Astrocyte of the cerebellum (primary cell): ENCODE measurements around the gene DPH2.

Experiments
- DNase-seq: peaks from one replicate; pipeline ENCODE4 v3.0.0-alpha.2; 2011; ENCODE audit warnings: low read depth
- H3K4me3 ChIP-seq: 2 replicates; pipeline ENCODE4 v1.5.1; 2011; ENCODE audit warnings: mild to moderate bottlenecking, low read depth, low read length, moderate library complexity
- in situ Hi-C: cut with HindIII; loops from 2 replicates; pipeline ENCODE4 v1.10.0; 2017; ENCODE audit warnings: low sequenced_read_pairs
- TF ChIP-seq, protein P1 (sequence below): IDR thresholded peaks from 2 replicates; pipeline ENCODE4 v1.5.1; 2012; ENCODE audit warnings: low read length, low read depth, moderate library complexity, mild to moderate bottlenecking; ENCODE audit errors: missing control alignments

Gene DPH2

DNA sequence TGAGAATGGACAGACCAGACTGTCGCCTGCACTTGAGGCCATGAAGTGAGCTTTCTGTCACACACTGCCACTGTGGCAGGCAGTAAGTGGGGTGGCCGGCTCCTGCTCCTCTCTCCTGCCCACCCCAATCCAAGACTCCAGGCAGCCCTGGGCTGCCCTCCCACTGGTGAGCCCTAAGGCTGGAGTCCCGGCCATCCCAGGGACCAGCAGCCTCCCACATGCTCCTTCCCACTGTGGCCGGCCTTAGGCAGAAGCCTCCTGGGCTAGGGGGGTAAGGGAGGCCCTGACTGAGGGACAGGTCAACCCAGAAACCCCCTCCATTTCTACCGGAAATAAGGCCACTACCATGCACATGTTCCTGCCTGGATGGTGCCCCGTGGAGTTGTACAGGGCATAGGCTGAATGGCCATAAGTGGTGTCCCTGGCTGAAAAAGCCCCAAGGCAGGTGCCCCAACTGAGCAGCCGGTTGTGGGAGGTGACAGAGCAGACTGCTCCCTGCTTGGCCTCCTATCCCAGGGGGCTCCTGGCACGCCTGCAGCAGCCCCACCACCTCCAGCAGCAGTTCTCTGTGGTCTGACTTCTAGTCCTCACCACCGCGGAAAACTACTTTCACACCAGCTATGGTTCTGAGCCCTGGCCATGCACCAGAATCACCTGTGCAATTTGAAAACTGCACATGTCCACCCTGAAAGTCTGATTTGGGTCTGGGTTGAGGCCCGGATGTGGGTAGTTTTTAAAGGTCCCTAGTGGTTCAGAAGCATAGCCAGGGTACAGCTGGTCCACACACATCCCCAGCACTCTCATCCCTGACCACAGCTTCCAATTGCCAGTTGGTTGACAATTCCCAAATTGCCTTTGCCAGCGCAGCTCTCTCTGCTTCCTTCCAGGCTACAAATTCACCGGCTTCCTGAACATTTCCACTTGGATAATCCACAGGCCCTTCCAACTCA lies 37.8 kb upstream of the DPH2 start:
- no peak for DNase-seq
- TF ChIP-seq, protein P1, sequence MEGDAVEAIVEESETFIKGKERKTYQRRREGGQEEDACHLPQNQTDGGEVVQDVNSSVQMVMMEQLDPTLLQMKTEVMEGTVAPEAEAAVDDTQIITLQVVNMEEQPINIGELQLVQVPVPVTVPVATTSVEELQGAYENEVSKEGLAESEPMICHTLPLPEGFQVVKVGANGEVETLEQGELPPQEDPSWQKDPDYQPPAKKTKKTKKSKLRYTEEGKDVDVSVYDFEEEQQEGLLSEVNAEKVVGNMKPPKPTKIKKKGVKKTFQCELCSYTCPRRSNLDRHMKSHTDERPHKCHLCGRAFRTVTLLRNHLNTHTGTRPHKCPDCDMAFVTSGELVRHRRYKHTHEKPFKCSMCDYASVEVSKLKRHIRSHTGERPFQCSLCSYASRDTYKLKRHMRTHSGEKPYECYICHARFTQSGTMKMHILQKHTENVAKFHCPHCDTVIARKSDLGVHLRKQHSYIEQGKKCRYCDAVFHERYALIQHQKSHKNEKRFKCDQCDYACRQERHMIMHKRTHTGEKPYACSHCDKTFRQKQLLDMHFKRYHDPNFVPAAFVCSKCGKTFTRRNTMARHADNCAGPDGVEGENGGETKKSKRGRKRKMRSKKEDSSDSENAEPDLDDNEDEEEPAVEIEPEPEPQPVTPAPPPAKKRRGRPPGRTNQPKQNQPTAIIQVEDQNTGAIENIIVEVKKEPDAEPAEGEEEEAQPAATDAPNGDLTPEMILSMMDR = no peak
- in situ Hi-C loops = no loop called here
- no peak overlapping the region for H3K4me3 ChIP-seq

DNA sequence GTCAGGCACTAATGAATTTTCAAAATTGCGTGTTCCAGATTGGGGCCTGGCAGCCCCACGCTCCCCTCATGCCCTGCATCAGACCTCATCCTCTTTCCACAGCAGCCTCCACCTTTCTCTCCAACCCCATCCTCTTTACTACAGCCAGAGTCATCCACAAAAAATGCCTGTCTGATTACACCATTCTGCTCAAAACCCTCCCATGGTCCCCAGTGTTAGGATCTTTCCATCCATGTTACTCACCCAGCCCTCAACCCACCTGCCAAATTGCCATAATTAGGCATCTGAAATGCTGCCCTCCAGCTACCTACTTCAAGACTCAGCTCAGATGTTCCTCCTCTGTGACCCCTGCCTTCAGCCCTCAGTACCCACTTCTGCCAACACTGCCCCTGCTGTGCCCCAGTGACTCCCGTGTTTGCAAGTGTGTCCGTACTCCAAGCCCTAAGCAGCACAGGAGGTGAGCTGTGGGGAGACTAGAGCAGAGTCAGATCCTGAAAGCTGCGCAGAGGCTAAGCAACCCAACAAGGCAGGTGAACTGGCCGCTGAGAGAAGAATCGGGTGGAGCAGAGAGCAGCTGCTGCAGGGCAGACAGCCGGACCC lies 36.9 kb upstream of the DPH2 start:
- peak overlapping the region; percentile 39 for H3K4me3 ChIP-seq
- DNase-seq = no peak
- in situ Hi-C loops = no loop called here

DNA sequence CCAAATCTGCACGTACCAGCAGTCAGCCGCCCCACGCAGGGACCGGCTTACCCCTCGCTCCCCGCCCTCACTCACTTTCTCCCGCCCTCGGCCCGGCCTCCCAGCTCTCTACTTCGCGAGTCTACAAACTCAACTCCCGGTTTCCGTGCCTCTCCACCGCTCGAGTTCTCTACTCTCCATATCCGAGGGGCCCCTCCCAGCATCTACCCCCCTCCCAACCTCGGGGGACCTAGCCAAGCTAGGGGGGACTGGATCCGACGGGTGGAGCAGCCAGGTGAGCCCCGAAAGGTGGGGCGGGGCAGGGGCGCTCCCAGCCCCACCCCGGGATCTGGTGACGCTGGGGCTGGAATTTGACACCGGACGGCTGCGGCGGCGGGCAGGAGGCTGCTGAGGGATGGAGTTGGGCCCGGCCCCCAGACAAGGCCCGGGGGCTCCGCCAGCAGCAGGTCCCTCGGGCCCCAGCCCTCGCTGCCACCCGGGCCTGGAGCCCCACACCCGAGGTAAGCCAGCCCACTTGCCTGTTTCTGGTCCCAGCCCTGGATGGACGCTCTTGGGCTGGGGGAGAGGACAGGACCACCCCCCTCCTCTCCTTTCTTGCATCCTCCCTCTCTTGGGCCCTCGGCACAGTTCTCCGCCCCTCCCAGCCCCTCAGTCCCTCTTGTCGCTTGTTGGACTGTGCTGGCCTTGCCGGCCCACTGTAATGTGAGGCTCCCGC lies 36.3 kb upstream of the DPH2 start, which contains the start of gene ARTN:
Gene ARTN, plus strand, starts transcription at position 416 of the 715 bp plus-strand sequence. CDS start 1,856 bp downstream, outside the sequence.
- peak within 1 kb of the TSS; percentile 39 for H3K4me3 ChIP-seq
- DNase-seq = no peak
- TF ChIP-seq, protein P1 = no peak

More for the DNA sequence above, 36.9 kb upstream of the DPH2 start:
- TF ChIP-seq, protein P1 = no peak

DNA sequence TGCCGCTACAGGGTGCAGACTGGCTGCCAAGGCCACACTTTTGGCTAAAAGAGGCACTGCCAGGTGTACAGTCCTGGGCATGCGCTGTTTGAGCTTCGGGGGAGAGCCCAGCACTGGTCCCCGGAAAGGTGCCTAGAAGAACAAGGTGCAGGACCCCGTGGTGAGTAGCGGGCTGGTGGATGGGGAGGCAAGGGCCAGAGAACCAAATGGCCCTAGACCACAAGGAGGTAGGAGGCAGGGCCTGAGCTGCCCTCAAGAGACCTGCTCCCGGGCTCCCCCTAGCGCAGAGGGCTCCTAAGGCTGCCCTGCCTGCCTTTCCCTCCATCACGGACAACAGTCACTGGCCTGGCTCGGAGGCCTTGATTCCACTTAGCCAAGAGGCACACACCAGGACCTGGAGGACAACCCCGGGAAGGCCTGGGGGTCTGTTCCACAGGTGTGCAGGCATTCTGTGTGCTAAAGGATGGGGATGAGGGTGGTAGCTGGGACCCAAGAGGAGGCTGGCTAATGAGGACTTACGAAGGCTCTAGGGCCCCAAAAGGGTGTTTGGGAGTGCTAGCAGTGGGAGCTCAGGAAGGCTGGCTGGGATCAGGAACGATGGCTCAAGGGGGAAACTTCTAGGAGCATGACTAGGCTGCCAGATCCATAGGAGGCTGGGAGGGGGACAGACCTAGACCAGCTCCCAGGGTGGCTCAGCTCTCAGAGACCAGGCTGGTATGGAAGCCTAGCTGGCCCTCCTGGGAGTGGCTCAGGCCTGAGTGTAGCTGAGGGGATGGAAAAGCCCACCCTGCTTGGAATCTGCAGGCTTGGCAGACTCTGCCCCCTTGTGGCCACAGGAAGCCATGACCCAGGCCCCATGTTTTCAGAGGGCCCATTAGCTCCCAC lies 35.5 kb upstream of the DPH2 start:
- in situ Hi-C loops = no loop called here
- DNase-seq = peak; percentile 59
- TF ChIP-seq, protein P1 = peak; percentile 89
- H3K4me3 ChIP-seq = peak overlapping the region; percentile 39

More for the DNA sequence above, 36.3 kb upstream of the DPH2 start, which contains the start of gene ARTN:
- in situ Hi-C loops = no loop called here

DNA sequence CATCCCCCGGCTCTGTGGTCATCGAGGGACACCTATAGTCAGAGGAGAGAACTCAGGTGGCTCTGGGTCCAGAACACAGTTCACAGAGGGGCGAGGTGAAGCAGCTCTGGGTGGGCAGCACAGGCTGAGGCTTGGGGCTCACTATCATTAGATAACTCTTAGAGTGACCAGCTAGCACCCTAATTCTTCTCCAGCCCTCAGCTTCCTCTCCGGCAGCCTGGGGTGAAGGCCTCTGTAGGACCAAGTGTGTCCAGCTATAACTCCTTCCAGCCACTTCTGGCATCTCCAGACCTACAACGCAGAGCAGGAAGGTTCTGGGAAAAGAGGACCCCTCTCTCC lies 34.9 kb upstream of the DPH2 start:
- no peak for DNase-seq
- TF ChIP-seq, protein P1 = no peak
- in situ Hi-C loops = loop anchor here (5.0 kb wide), 3 partner anchors 73 to 168 kb away; no protein-coding TSS in a partner anchor
- no peak overlapping the region for H3K4me3 ChIP-seq
